HAP-1 (cell line): ENCODE measurements around the gene PKD1.
A peak's percentile ranks its signal among the peaks of the same experiment; 100 is the strongest.
"Not testable (repeated sequence)": the region's sequence is repeated elsewhere in the genome, so short reads cannot be mapped to it uniquely, and the experiment has no call there.

Experiments used
- DNase-seq, 2 experiments: peaks; one replicate each; pipeline ENCODE4 v3.0.0-alpha.2; 2016 to 2020; ENCODE audit warnings: low spot score in 2 of 2
- H3K27me3 ChIP-seq: fragments of 250-450 bp; sonication (Bioruptor Pico); 2 replicates; pipeline ENCODE4 v1.5.1; 2020; ENCODE audit warnings: low read depth, mild to moderate bottlenecking, moderate library complexity
- H3K36me3 ChIP-seq: fragments of 250-450 bp; sonication (Bioruptor Pico); replicated peaks from 2 replicates; pipeline ENCODE4 v1.5.1; 2020; ENCODE audit warnings: mild to moderate bottlenecking
- H3K4me1 ChIP-seq: fragments of 250-450 bp; sonication (Bioruptor Pico); 2 replicates; pipeline ENCODE4 v1.5.1; 2020; ENCODE audit warnings: mild to moderate bottlenecking
- H3K4me3 ChIP-seq: fragments of 250-450 bp; sonication (Bioruptor Pico); 2 replicates; pipeline ENCODE4 v1.5.1; 2020; ENCODE audit warnings: mild to moderate bottlenecking, moderate library complexity
- H3K9me3 ChIP-seq: fragments of 250-450 bp; sonication (Bioruptor Pico); 2 replicates; pipeline ENCODE4 v1.5.1; 2020; ENCODE audit warnings: mild to moderate bottlenecking, moderate library complexity
- in situ Hi-C: fragments of 300-500 bp; cut with MboI; formaldehyde crosslinking; loops from 3 replicates; pipeline ENCODE4 v1.14.3; 2020; ENCODE audit warnings: low sequenced_read_pairs, inconsistent platforms, mixed read lengths

PKD1 gene

GRCh38 chr16:2129890-2130447 is 5.7 kb downstream of the PKD1 start:
- DNase-seq, H3K4me3 ChIP-seq, H3K27me3 ChIP-seq, H3K4me1 ChIP-seq, H3K9me3 ChIP-seq, H3K36me3 ChIP-seq, in situ Hi-C loops: not testable (repeated sequence)

DNA sequence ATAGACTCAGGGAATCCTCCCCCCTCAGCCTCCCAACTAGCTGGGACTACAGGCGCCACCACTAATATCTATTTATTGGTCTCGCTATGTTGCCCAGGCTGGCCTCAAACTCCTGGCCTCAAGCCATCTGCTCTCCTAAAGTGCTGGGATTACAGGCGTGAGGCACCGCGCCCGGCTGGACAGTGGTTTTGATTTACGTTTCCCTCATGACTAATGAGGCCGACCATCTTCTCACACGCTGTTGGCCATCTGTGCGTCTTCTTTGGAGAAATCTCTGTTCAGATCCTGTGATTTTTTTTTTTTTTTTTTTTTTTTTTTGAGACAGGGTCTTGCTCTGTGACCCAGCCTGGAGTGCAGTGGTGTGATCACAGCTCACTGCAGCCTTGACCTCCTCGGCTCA is 6.4 kb downstream of the PKD1 start:
- in situ Hi-C loops, H3K9me3 ChIP-seq, H3K36me3 ChIP-seq, H3K4me1 ChIP-seq, DNase-seq, H3K4me3 ChIP-seq, H3K27me3 ChIP-seq: not testable (repeated sequence)

GRCh38 chr16:2127630-2128280 is 7.9 kb downstream of the PKD1 start:
- H3K9me3 ChIP-seq, H3K4me3 ChIP-seq, in situ Hi-C loops, H3K4me1 ChIP-seq, H3K27me3 ChIP-seq, H3K36me3 ChIP-seq: not testable (repeated sequence)
- DNase-seq = peak in 1 of 2 experiments; percentile 57

DNA sequence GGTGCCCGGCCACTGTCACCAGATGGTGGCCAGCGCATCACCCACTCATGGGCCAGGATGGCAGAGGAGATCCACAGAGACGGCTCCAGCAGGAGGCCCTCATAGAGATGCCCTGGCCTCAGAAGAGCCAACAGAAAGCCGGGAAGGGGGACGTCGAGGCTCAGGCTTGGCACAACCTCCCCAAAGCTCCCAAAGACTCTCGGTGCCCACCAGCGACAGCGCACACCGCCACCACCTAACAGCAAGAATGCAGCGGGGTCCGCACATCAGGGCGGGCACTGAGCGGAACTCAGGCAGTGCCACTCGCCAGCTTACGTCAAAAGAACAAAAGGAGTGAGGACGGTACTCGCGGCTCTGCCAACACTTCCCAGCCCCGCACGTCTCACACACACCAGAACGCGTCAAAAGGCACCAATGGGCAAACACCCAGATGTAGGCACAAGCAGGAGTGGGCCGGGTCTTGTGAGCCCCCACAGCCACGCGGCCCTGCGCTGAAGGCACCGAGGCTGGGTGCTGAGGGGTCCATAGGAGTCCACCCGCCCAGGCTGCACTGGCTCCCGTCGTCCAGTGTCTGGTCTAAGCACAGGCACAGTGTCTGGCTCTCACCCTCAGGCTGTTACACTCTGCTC is 8.7 kb downstream of the PKD1 start:
- in situ Hi-C loops, H3K27me3 ChIP-seq, H3K4me1 ChIP-seq, H3K36me3 ChIP-seq, H3K4me3 ChIP-seq, DNase-seq, H3K9me3 ChIP-seq: not testable (repeated sequence)

DNA sequence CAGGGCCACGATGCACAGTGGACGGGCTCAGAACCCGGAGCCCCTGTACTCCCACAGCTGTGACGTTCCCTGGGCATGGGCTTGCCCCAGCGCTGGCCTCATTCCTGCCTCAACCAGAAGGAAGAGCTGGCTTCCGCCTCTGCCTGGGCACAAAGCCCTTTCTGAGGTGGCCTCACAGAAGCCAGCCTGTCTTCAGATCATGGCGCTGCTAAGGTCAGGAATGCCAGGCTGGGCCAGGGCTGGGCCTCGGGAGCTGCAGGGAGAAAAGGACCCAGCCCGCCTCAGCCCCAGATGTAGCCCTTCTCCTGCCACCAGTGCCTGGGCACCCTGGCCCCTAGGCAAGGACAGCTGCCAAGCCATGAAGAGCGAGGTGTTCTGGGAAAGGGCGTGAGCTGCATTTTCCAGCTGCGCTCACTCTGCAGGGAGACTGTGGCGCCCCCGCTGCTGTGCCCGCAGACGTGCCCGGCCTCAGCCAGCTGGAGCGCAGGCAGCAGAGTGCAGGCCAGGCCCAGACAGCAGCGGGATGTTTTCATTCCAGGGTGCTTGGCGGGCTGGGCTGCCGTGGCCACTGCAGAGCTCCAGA is 9.4 kb downstream of the PKD1 start:
- DNase-seq, H3K4me3 ChIP-seq, H3K36me3 ChIP-seq, in situ Hi-C loops, H3K9me3 ChIP-seq, H3K4me1 ChIP-seq, H3K27me3 ChIP-seq: not testable (repeated sequence)

- H3K4me3 ChIP-seq, DNase-seq, H3K9me3 ChIP-seq, H3K36me3 ChIP-seq, H3K4me1 ChIP-seq, in situ Hi-C loops, H3K27me3 ChIP-seq: not testable (repeated sequence)
Observed at GRCh38 chr16:2125609-2126008, 10.1 kb downstream of the PKD1 start.

- H3K27me3 ChIP-seq, H3K9me3 ChIP-seq, H3K4me1 ChIP-seq, DNase-seq, in situ Hi-C loops, H3K36me3 ChIP-seq, H3K4me3 ChIP-seq: not testable (repeated sequence)
Observed at GRCh38 chr16:2124694-2125444, 10.8 kb downstream of the PKD1 start.

DNA sequence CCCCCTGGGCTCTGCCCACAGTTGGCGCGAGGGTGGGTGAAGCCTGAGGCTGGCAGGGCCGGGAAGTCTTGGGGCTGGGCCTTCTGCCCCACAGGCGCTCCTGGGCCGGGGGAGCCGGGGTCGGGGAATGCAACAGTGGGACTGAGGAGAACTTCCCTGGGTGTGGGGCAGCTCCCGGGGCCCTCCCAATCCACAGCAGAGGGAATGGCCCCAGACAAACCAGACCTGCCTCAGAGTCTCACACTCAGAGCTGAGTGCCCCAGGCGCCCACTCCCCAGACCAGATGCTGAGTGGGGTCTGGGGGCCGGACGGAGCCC is 11.4 kb downstream of the PKD1 start:
- H3K4me3 ChIP-seq, H3K4me1 ChIP-seq, H3K36me3 ChIP-seq, H3K27me3 ChIP-seq, in situ Hi-C loops, DNase-seq, H3K9me3 ChIP-seq: not testable (repeated sequence)

DNA sequence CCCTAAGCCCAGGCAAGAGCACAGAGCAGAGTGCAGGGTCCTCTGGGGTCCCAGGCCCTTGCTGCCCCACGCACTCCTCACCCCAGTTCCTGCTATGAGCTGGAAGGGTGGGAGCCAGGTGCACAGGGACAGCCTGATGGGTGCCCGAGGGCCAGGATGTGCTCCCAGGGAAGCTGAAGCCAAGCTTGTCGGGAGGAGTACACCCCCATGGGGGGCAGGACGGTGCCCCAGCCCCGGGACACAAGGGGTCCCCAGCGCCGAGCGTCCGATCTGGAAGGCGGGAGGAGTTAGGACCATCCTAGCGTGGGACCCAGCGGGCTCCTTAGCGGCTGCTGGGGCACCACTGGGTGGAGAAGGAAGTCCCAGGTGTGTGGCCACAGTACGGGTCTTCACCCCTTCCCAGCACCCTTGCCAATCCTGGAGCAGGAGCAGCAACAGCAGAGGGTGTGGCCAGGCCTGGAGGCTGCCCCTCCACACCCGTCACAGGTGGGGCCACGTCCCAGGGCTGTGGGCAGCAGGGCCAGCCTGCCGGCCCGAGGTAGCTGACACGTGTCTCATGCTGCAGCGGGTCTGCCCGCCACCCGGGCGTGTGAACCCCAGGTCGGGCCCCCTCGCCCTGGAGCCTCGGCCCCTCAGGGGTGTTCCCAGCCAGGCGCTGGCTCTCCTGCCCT is 11.9 kb downstream of the PKD1 start:
- H3K4me3 ChIP-seq, H3K27me3 ChIP-seq, DNase-seq, in situ Hi-C loops, H3K9me3 ChIP-seq, H3K36me3 ChIP-seq, H3K4me1 ChIP-seq: not testable (repeated sequence)

- H3K9me3 ChIP-seq, in situ Hi-C loops, H3K36me3 ChIP-seq, H3K4me3 ChIP-seq, DNase-seq, H3K4me1 ChIP-seq, H3K27me3 ChIP-seq: not testable (repeated sequence)
Observed at GRCh38 chr16:2122934-2123683, 12.6 kb downstream of the PKD1 start.

GRCh38 chr16:2122429-2122828 is 13.3 kb downstream of the PKD1 start:
- DNase-seq = no peak
- in situ Hi-C loops = no loop called here
- Histone ChIP-seq H3K4me3 (no peak overlapping the region), H3K4me1 (no peaks in the 10 kb centered on the region), H3K9me3 (no peaks in the 10 kb centered on the region), H3K27me3 (no peaks in the 10 kb centered on the region), H3K36me3 (no peaks in the 10 kb centered on the region)

DNA sequence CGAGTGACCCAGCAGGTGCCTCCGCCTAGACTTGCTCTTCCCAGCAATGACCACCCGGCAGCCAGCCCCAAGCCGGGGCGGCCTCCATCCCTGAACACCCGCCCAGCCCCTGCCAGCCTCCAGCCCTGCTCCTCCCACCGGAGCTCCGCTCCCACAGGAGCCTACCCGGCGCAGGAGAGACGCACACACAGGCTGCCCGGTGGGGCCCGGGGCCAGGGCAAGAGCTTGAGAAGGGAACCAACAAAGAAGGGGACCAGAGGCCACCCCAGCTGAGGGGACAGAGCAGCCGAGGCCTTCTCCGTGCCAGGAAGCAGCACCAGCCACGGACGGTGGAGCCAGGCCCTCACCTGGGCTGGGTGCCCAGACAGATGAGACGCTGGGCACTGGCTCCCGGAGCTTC is 13.8 kb downstream of the PKD1 start:
- Histone ChIP-seq H3K9me3 (no peaks in the 10 kb centered on the region), H3K4me1 (no peaks in the 10 kb centered on the region), H3K4me3 (no peak overlapping the region), H3K36me3 (no peaks in the 10 kb centered on the region), H3K27me3 (no peaks in the 10 kb centered on the region)
- DNase-seq = no peak
- in situ Hi-C loops = no loop called here

- H3K4me1 ChIP-seq, H3K36me3 ChIP-seq, in situ Hi-C loops, H3K9me3 ChIP-seq, H3K27me3 ChIP-seq, H3K4me3 ChIP-seq, DNase-seq: not testable (repeated sequence)
Observed at GRCh38 chr16:2121325-2121724, 14.4 kb downstream of the PKD1 start.
